Fibroblast of lung (primary cell): ENCODE measurements around the gene CERS3. TPM values are rescaled to one million over a fixed set of nuclear protein-coding genes. Genes with fewer than 3 reads are reported as not detected.
"Not testable (repeated sequence)": the region's sequence is repeated elsewhere in the genome, so short reads cannot be mapped to it uniquely, and the experiment has no call there.

Source experiments
- DNase-seq, 2 donors: peaks; one replicate each; pipeline versions ENCODE4 v3.0.0 to v3.0.0-alpha.2; 2010; ENCODE audit warnings: low read depth in 2 of 2
- H2AFZ ChIP-seq: 2 replicates; pipeline ENCODE4 v1.5.1; 2012; ENCODE audit warnings: low read length, control low read depth, inconsistent platforms
- H3K27ac ChIP-seq: 2 replicates; pipeline ENCODE4 v1.5.1; 2011; ENCODE audit warnings: low read length, control low read depth; ENCODE audit not compliant: insufficient read depth
- H3K27me3 ChIP-seq: 2 replicates; pipeline ENCODE4 v1.5.1; 2011; ENCODE audit warnings: mild to moderate bottlenecking, low read length; ENCODE audit not compliant: control insufficient read depth, insufficient read depth
- H3K36me3 ChIP-seq: 2 replicates; pipeline ENCODE4 v1.5.1; 2011; ENCODE audit warnings: low read length; ENCODE audit not compliant: control insufficient read depth, insufficient read depth
- H3K4me1 ChIP-seq: 2 replicates; pipeline ENCODE4 v1.5.1; 2011; ENCODE audit warnings: low read length; ENCODE audit not compliant: control insufficient read depth, insufficient read depth; ENCODE audit errors: extremely low read depth
- H3K4me2 ChIP-seq: 2 replicates; pipeline ENCODE4 v1.5.1; 2011; ENCODE audit warnings: low read length, control low read depth; ENCODE audit not compliant: insufficient read depth; ENCODE audit errors: extremely low read depth
- H3K4me3 ChIP-seq, 4 experiments: fragments of 200-600 bp in 1 of 4; sonication (generic) in 1 of 4; replicated peaks in 1 of 4; 2 replicates each; pipeline ENCODE4 v1.5.1; 2011 to 2016; ENCODE audit warnings: low read length in 4 of 4, low read depth in 3 of 4, mild to moderate bottlenecking in 3 of 4, control low read depth in 2 of 4, inconsistent platforms in 1 of 4, mixed read lengths in 1 of 4; ENCODE audit not compliant: insufficient read depth in 1 of 4; ENCODE audit errors: control extremely low read depth in 1 of 4
- H3K79me2 ChIP-seq: 2 replicates; pipeline ENCODE4 v1.5.1; 2012; ENCODE audit warnings: mild to moderate bottlenecking, low read length, inconsistent platforms; ENCODE audit not compliant: control insufficient read depth, insufficient read depth
- H3K9ac ChIP-seq: 2 replicates; pipeline ENCODE4 v1.5.1; 2011; ENCODE audit warnings: mild to moderate bottlenecking, low read length, control low read depth; ENCODE audit not compliant: insufficient read depth
- H3K9me3 ChIP-seq: 2 replicates; pipeline ENCODE4 v1.5.1; 2012; ENCODE audit warnings: low read depth, low read length; ENCODE audit not compliant: control insufficient read depth, insufficient read depth
- H4K20me1 ChIP-seq: 2 replicates; pipeline ENCODE4 v1.5.1; 2011; ENCODE audit warnings: low read length; ENCODE audit not compliant: control insufficient read depth, insufficient read depth; ENCODE audit errors: extremely low read depth
- EZH2 ChIP-seq: IDR thresholded peaks from 2 replicates; pipeline ENCODE4 v1.5.1; 2012; ENCODE audit warnings: low read length, control low read depth, mild to moderate bottlenecking; ENCODE audit errors: missing control alignments
- polyA plus RNA-seq, 2 donors: library from polyadenylated mRNA; depleted of rRNA in 1 of 2; stranded (reverse) in 1 of 2; unstranded in 1 of 2; fragments of >200 nt; gene quantifications; 2 replicates each; pipeline ENCODE4 v1.2.1, GENCODE V29; 2011 to 2012; ENCODE audit warnings: missing spikeins in 1 of 2
- total RNA-seq: library from RNA; depleted of rRNA; stranded (reverse); fragments of >200 nt; gene quantifications from 2 replicates; pipeline ENCODE4 v1.2.1, GENCODE V29; 2014
- TF ChIP-seq, protein P1 (sequence below), 2 donors: IDR thresholded peaks in 1 of 2; conservative IDR thresholded peaks in 1 of 2; 1 replicate in 1 of 2; 2 replicates in 1 of 2; pipeline ENCODE4 v1.5.1; 2011 to 2012; ENCODE audit warnings: low read length in 2 of 2, control low read depth in 1 of 2, inconsistent platforms in 1 of 2, low read depth in 1 of 2, mild to moderate bottlenecking in 1 of 2

Gene CERS3
- total and polyA plus RNA-seq, 2 donors (not counting 1 experiment from before 2014, with no cell fraction given), result not detected

DNA sequence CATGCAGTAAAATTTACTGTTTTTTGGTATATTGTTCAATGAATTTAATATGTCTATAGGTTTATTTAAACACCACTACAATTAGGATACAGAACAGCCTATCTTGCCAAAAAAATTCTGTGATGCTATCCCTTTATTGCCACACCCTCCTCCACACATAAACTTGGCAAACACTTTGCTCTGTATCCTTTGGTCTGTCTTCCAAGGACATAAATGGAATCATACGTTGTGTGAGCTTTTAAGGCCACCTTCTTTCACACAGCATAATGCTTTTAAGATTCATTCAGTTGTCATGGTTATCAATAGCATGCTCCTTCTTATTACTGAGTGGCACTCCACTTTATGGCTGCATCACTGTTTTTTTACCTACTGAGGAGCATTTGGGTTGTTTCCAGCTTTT is 71.5 kb downstream of the CERS3 start:
- Histone ChIP-seq H3K4me1 (no peaks in the 10 kb centered on the region), H3K9me3 (no peaks in the 10 kb centered on the region), H3K27me3 (no peaks in the 10 kb centered on the region), H3K9ac (no peak overlapping the region), H3K79me2 (no peaks in the 10 kb centered on the region), H3K4me3 (no peak overlapping the region), H3K4me2 (no peak overlapping the region), H4K20me1 (no peaks in the 10 kb centered on the region), H3K27ac (no peak overlapping the region), H3K36me3 (no peaks in the 10 kb centered on the region), H2AFZ (no peak overlapping the region)
- TF ChIP-seq EZH2, result no peak
- DNase-seq, result peak; percentile 28 to 47

DNA sequence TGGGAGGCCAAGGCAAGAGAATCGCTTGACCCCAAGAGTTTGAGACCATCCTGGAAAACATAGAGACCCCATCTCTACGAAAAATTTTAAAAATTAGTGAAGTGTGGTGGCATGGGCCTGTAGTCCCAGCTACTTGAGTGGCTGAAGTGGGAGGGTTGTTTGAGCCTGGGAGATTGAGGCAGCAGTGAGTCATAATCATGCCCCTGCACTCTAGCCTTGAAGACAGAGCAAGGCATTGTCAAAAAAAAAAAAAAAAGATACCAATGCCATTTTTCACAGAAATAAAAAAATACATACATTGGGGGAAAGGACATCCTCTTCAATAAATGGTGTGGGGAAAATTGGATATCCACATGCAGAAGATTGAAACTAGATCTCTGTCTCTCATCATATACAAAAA is 74.6 kb downstream of the CERS3 start:
- TF ChIP-seq, protein P1, sequence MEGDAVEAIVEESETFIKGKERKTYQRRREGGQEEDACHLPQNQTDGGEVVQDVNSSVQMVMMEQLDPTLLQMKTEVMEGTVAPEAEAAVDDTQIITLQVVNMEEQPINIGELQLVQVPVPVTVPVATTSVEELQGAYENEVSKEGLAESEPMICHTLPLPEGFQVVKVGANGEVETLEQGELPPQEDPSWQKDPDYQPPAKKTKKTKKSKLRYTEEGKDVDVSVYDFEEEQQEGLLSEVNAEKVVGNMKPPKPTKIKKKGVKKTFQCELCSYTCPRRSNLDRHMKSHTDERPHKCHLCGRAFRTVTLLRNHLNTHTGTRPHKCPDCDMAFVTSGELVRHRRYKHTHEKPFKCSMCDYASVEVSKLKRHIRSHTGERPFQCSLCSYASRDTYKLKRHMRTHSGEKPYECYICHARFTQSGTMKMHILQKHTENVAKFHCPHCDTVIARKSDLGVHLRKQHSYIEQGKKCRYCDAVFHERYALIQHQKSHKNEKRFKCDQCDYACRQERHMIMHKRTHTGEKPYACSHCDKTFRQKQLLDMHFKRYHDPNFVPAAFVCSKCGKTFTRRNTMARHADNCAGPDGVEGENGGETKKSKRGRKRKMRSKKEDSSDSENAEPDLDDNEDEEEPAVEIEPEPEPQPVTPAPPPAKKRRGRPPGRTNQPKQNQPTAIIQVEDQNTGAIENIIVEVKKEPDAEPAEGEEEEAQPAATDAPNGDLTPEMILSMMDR (conservative IDR thresholded peaks at IDR 0.05 in 1 of 2, IDR thresholded peaks at IDR 0.05 in 1 of 2; ENCODE audit: low read depth in 1 of 2, low read length in 2 of 2), result no peak
- no peak for TF ChIP-seq EZH2
- Histone ChIP-seq H3K4me2 (no peak overlapping the region), H4K20me1 (no peaks in the 10 kb centered on the region), H2AFZ (no peak overlapping the region), H3K9me3 (no peaks in the 10 kb centered on the region), H3K27me3 (no peaks in the 10 kb centered on the region), H3K79me2 (no peaks in the 10 kb centered on the region), H3K27ac (no peak overlapping the region), H3K9ac (no peak overlapping the region), H3K36me3 (no peaks in the 10 kb centered on the region), H3K4me3 (no peak overlapping the region), H3K4me1 (no peaks in the 10 kb centered on the region)
- no peak for DNase-seq

DNA sequence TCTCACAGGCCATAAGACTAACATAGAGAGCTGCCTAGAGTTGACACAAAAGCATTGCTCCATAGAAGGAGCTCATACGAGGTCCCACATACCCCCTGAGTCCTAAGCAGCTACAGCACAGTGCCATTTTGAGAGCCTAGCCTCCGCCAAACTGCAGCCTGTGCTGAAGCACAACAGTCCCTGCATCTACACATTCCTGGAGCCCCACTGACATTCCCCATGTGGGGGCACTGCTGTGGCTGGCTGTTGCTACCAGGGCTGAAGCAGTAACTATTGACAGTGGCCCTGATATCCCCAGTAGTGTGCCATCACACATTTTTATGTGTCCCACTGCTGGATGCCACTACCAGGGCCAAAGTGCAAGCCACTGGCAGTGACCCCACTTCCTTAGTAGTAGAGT is 80.3 kb downstream of the CERS3 start:
- TF ChIP-seq EZH2, result no peak
- TF ChIP-seq, protein P1 (conservative IDR thresholded peaks at IDR 0.05 in 1 of 2, IDR thresholded peaks at IDR 0.05 in 1 of 2; ENCODE audit: low read depth in 1 of 2, low read length in 2 of 2), result no peak
- Histone ChIP-seq H3K4me1 (no peaks in the 10 kb centered on the region), H3K4me2 (no peak overlapping the region), H3K27ac (no peak overlapping the region), H3K36me3 (no peaks in the 10 kb centered on the region), H3K9me3 (no peaks in the 10 kb centered on the region), H3K27me3 (no peaks in the 10 kb centered on the region), H3K4me3 (no peak overlapping the region), H3K9ac (no peak overlapping the region), H3K79me2 (no peaks in the 10 kb centered on the region), H2AFZ (no peak overlapping the region), H4K20me1 (no peaks in the 10 kb centered on the region)
- DNase-seq, result no peak

DNA sequence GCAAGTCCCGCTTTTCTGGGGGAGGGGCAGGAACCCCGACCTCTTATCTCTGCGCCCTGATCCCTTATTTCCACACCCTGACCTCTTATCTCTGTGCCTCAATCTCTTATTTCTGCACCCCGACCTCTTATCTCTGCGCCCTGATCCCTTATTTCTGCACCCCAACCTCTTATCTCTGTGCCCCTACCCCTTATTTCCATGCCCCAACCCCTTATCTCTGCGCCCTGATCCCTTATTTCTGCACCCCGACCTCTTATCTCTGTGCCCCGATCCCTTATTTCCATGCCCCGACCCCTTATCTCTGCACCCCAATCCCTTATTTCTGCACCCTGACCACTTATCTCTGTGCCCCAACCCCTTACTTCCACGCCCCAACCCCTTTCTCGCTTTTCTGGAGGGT is 87.7 kb downstream of the CERS3 start:
- H3K4me2 ChIP-seq, H3K9me3 ChIP-seq, H4K20me1 ChIP-seq, H3K4me3 ChIP-seq, H3K36me3 ChIP-seq, H2AFZ ChIP-seq, H3K9ac ChIP-seq, H3K4me1 ChIP-seq, H3K27ac ChIP-seq, DNase-seq, H3K79me2 ChIP-seq, H3K27me3 ChIP-seq: not testable (repeated sequence)
